Measurements from ENCODE around the gene COQ10B.

Gene COQ10B

GRCh38 chr2:197486175-197486574 lies 32.8 kb downstream of the COQ10B start:
- TF ChIP-seq, protein P1, sequence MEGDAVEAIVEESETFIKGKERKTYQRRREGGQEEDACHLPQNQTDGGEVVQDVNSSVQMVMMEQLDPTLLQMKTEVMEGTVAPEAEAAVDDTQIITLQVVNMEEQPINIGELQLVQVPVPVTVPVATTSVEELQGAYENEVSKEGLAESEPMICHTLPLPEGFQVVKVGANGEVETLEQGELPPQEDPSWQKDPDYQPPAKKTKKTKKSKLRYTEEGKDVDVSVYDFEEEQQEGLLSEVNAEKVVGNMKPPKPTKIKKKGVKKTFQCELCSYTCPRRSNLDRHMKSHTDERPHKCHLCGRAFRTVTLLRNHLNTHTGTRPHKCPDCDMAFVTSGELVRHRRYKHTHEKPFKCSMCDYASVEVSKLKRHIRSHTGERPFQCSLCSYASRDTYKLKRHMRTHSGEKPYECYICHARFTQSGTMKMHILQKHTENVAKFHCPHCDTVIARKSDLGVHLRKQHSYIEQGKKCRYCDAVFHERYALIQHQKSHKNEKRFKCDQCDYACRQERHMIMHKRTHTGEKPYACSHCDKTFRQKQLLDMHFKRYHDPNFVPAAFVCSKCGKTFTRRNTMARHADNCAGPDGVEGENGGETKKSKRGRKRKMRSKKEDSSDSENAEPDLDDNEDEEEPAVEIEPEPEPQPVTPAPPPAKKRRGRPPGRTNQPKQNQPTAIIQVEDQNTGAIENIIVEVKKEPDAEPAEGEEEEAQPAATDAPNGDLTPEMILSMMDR (IDR thresholded peaks at IDR 0.05), result no peak

- TF ChIP-seq, protein P1 (IDR thresholded peaks at IDR 0.05), result no peak
These were observed 34.0 kb downstream of the COQ10B start for GRCh38 chr2:197487385-197487784.

DNA sequence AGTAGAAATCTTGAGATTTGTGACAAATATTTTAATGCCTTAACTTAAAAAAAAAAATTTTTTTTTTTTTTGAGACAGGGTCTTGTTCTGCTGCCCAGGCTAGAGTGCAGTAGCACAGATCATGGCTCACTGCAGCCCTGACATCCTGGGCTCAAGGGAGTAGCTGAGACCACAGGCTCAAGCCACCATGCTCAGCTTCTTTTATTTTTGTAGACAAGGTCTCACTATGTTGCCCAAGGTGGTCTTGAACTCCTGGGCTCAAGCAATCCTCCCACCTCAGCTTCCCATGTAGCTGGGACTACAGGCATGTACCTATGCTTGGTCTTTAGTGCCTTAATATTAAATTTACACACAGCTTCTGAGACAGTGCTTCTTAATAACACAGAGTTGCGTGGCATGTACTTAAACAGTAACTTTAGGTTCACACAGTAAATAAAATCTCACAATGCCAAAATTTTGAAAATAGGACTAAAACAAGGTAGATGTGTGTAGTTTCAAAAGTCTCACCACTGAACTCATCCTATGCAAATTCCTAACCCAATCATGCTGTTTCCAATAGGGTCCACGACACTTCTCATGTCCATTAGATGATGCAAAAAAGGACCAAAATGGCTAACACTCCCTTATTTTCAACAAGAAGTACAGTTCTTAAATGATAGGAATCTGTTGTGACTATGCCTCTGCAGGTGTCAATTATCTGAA lies 42.2 kb downstream of the COQ10B start:
- TF ChIP-seq, protein P1 (IDR thresholded peaks at IDR 0.05), result no peak

- TF ChIP-seq, protein P1 (IDR thresholded peaks at IDR 0.05), result no peak
These were observed 43.3 kb downstream of the COQ10B start for GRCh38 chr2:197496695-197497094.

- TF ChIP-seq, protein P1 (IDR thresholded peaks at IDR 0.05), result no peak
These were observed 44.0 kb downstream of the COQ10B start for GRCh38 chr2:197497326-197497725.

GRCh38 chr2:197498235-197498936 lies 45.0 kb downstream of the COQ10B start:
- TF ChIP-seq, protein P1 (IDR thresholded peaks at IDR 0.05), result no peak

DNA sequence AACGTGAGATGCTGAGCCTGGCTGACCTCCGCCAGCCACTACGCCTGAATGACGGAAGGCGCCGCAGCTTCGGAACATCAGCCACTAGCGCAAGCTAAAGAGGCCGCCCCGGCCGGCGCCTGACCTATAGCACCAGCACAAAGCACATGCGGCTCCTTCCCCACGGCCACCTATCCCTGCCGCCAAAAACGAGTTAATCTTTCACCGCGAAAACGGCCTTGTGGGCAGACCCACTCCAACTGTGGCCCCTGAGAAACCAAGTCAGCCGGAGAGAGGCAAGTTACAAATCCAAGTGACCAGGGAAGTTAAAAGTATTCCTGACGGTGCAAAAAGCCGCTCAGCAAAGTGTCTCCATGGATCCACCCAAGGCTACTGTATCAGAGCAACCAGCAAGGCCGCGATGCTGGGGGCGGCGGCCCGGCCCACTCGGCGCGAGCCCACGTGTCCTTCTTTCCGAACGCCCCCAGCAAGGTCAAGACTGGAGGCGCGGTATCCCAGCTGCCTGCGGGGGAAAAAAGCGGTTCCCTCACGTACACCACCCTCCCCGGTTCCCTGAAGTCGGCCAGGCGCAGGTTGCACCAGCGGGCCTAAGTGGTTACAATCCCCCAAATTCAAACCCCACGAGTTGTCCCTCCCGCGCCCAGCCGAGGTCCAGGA lies 45.7 kb downstream of the COQ10B start:
- TF ChIP-seq, protein P1 (IDR thresholded peaks at IDR 0.05), result no peak
